GM21786 (cell line): ENCODE data around the gene PPP2R2C.

Experiments used
- ATAC-seq: cut with Tn5 transposase; IDR thresholded peaks from one replicate; pipeline ENCODE4 v1.9.1; 2021; ENCODE audit not compliant: unreplicated experiment

The PPP2R2C gene

GRCh38 chr4:6404611-6405396 lies 67.6 kb downstream of the PPP2R2C start:
- no peak for ATAC-seq

- ATAC-seq = no peak
These were observed 69.1 kb downstream of the PPP2R2C start for GRCh38 chr4:6403400-6403685.

GRCh38 chr4:6402566-6403399 lies 69.6 kb downstream of the PPP2R2C start:
- ATAC-seq = no peak

GRCh38 chr4:6401797-6402196 lies 70.6 kb downstream of the PPP2R2C start:
- ATAC-seq = no peak

- ATAC-seq = no peak
These were observed 75.6 kb downstream of the PPP2R2C start for GRCh38 chr4:6396696-6397236.

GRCh38 chr4:6395466-6396228 lies 76.8 kb downstream of the PPP2R2C start:
- ATAC-seq = no peak

GRCh38 chr4:6394671-6395081 lies 77.7 kb downstream of the PPP2R2C start:
- no peak for ATAC-seq

- ATAC-seq = no peak
These were observed 78.6 kb downstream of the PPP2R2C start for GRCh38 chr4:6393544-6394475.

- ATAC-seq = no peak
These were observed 79.3 kb downstream of the PPP2R2C start for GRCh38 chr4:6393066-6393465.

- no peak for ATAC-seq
These were observed 80.0 kb downstream of the PPP2R2C start for GRCh38 chr4:6392407-6392806.

GRCh38 chr4:6391852-6392188 lies 80.6 kb downstream of the PPP2R2C start:
- ATAC-seq = no peak

GRCh38 chr4:6391186-6391851 lies 81.1 kb downstream of the PPP2R2C start:
- ATAC-seq = no peak

GRCh38 chr4:6390356-6390755 lies 82.1 kb downstream of the PPP2R2C start:
- ATAC-seq = no peak

- ATAC-seq = no peak
These were observed 83.1 kb downstream of the PPP2R2C start for GRCh38 chr4:6389142-6389825.

- ATAC-seq = no peak
These were observed 83.7 kb downstream of the PPP2R2C start for GRCh38 chr4:6388713-6389112.

GRCh38 chr4:6387946-6388345 lies 84.5 kb downstream of the PPP2R2C start:
- ATAC-seq = no peak

GRCh38 chr4:6386091-6386490 lies 86.3 kb downstream of the PPP2R2C start:
- ATAC-seq = no peak

- no peak for ATAC-seq
These were observed 87.1 kb downstream of the PPP2R2C start for GRCh38 chr4:6385288-6385687.

GRCh38 chr4:6384541-6384940 lies 87.9 kb downstream of the PPP2R2C start:
- no peak for ATAC-seq
